Fibroblast of gingiva (primary cell): ENCODE measurements around the gene FOLR3.
"Not testable (repeated sequence)": the region's sequence is repeated elsewhere in the genome, so short reads cannot be mapped to it uniquely, and the experiment has no call there.

ENCODE experiments used
- DNase-seq: peaks from one replicate; pipeline ENCODE4 v3.0.0-alpha.2; 2011; ENCODE audit warnings: low read depth

The FOLR3 gene

GRCh38 chr11:72135473-72135872 is at the start of gene FOLR3:
Gene FOLR3 (plus strand): TSS chr11:72135725. CDS start chr11:72135953, 228 bp downstream.
- not testable (repeated sequence) for DNase-seq

GRCh38 chr11:72088076-72088808 is 47.3 kb upstream of the FOLR3 start:
- DNase-seq, result no peak

- DNase-seq, result peak; percentile 57
These were observed 44.2 kb upstream of the FOLR3 start for GRCh38 chr11:72091292-72091691.

- DNase-seq, result no peak
These were observed 36.8 kb upstream of the FOLR3 start for GRCh38 chr11:72098741-72099140.

GRCh38 chr11:72100009-72100408 is 35.5 kb upstream of the FOLR3 start:
- no peak for DNase-seq

- no peak for DNase-seq
These were observed 35.1 kb upstream of the FOLR3 start for GRCh38 chr11:72100462-72100861.

GRCh38 chr11:72102162-72102561 is 33.4 kb upstream of the FOLR3 start:
- no peak for DNase-seq

- DNase-seq, result no peak
These were observed 32.9 kb upstream of the FOLR3 start for GRCh38 chr11:72102631-72102945.

- DNase-seq, result peak; percentile 99
These were observed 32.4 kb upstream of the FOLR3 start, which contains the start of gene LAMTOR1 for GRCh38 chr11:72102946-72103753. Gene LAMTOR1 (minus strand): TSS chr11:72103297. CDS start chr11:72103224, 73 bp downstream.

GRCh38 chr11:72103754-72104167 is 31.8 kb upstream of the FOLR3 start:
- DNase-seq, result no peak

GRCh38 chr11:72105888-72106287 is 29.6 kb upstream of the FOLR3 start, which contains the start of gene TOMT:
Gene TOMT (plus strand): TSS chr11:72105924. CDS start chr11:72105952, 28 bp downstream.
- DNase-seq, result no peak

GRCh38 chr11:72111300-72112142 is 24.0 kb upstream of the FOLR3 start:
- DNase-seq, result no peak

GRCh38 chr11:72112143-72112977 is 23.2 kb upstream of the FOLR3 start, which contains the start of gene ANAPC15:
Gene ANAPC15 (minus strand): TSS chr11:72112695. CDS start chr11:72111276, 1,419 bp downstream.
- DNase-seq, result peak; percentile 99

- no peak for DNase-seq
These were observed 22.3 kb upstream of the FOLR3 start for GRCh38 chr11:72112978-72113808.

GRCh38 chr11:72114570-72114969 is 21.0 kb upstream of the FOLR3 start:
- no peak for DNase-seq

GRCh38 chr11:72116019-72116755 is 19.3 kb upstream of the FOLR3 start:
- DNase-seq, result no peak

- DNase-seq, result no peak
These were observed 16.3 kb upstream of the FOLR3 start for GRCh38 chr11:72119198-72119597.

GRCh38 chr11:72120930-72121329 is 14.6 kb upstream of the FOLR3 start:
- DNase-seq, result no peak

- DNase-seq, result no peak
These were observed 12.9 kb upstream of the FOLR3 start for GRCh38 chr11:72122607-72123006.
